Cardiac muscle cell (in vitro differentiated cells and primary cell): Measurements from ENCODE around the gene BNC2. TPM values are rescaled to one million over a fixed set of nuclear protein-coding genes. Genes with fewer than 3 reads are reported as not detected.
"Not testable (repeated sequence)": the region's sequence is repeated elsewhere in the genome, so short reads cannot be mapped to it uniquely, and the experiment has no call there.

Experiments used
- DNase-seq, 2 donors: peaks; one replicate each; pipeline versions ENCODE4 v3.0.0 to v3.0.0-alpha.2; 2010 to 2017; ENCODE audit warnings: low read depth in 1 of 2, low spot score in 1 of 2
- H3K27ac ChIP-seq: fragments of 200-600 bp; sonication (generic); 2 replicates; pipeline ENCODE4 v1.5.1; 2016
- H3K27me3 ChIP-seq: fragments of 200-600 bp; sonication (generic); 2 replicates; pipeline ENCODE4 v1.6.0; 2016; ENCODE audit warnings: control low read depth
- H3K36me3 ChIP-seq: fragments of 200-600 bp; sonication (generic); 2 replicates; pipeline ENCODE4 v1.5.1; 2016; ENCODE audit warnings: control low read depth
- H3K4me1 ChIP-seq: fragments of 200-600 bp; sonication (generic); 2 replicates; pipeline ENCODE4 v1.8.1; 2017; ENCODE audit warnings: low read depth, mild to moderate bottlenecking, mixed run types
- H3K4me3 ChIP-seq: fragments of 200-600 bp; sonication (generic); 2 replicates; pipeline ENCODE4 v1.5.1; 2016; ENCODE audit warnings: mild to moderate bottlenecking
- H3K9me3 ChIP-seq: fragments of 200-600 bp; sonication (generic); 2 replicates; pipeline ENCODE4 v1.5.1; 2017; ENCODE audit warnings: low read depth, mild to moderate bottlenecking, control low read depth
- CTCF ChIP-seq: IDR thresholded peaks from 2 replicates; pipeline ENCODE4 v1.5.1; 2012; ENCODE audit warnings: low read depth, mild to moderate bottlenecking, low read length
- polyA plus RNA-seq: library from polyadenylated mRNA; unstranded; fragments of >200 nt; fragmentation: Nextera tagmentation; extraction: Ambion mirVana; gene quantifications from 2 replicates; pipeline ENCODE4 v1.2.1, GENCODE V29; 2016
- total RNA-seq: library from RNA; depleted of rRNA; stranded (reverse); fragments of >200 nt; gene quantifications from 2 replicates; pipeline ENCODE4 v1.2.3, GENCODE V29; 2016

BNC2 gene
- total and polyA plus RNA-seq, 2 experiments from 2014 or later, result 0.54 to 0.55 TPM

DNA sequence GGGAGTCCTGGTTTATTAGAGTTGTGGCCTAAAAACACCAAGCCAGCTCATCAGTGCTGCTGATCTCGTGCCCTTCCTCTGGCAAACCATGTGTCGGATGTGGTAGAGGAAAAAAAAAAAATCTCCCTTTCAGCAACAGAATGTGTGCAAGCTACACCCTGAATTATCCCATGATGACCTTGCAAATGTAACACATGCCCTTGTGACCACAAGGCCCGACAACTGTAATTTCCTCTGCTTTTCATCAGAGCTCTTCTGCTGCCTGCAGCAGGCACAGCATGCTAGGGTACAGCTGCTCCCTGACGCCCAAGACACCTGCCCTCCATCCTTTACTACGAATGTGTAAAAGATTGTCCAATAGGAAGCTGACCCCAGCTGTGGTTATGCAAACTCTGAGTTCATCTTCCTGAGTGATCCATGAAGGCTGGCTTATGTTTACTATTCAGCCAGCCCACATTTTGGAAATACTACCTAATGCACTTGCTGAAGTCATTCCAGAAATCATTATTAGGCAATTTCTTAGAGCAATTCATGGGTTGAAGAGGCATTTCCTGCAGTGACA, 14.6 kb upstream of the BNC2 start:
- no peak overlapping the region for H3K27ac ChIP-seq
- no peak overlapping the region for H3K4me3 ChIP-seq
- DNase-seq, result peak in 1 of 2 donors; percentile 72
- H3K36me3 ChIP-seq, result no peaks in the 10 kb centered on the region
- no peaks in the 10 kb centered on the region for H3K4me1 ChIP-seq
- TF ChIP-seq CTCF, result no peak
- no peaks in the 10 kb centered on the region for H3K27me3 ChIP-seq
- H3K9me3 ChIP-seq, result no peaks in the 10 kb centered on the region

DNA sequence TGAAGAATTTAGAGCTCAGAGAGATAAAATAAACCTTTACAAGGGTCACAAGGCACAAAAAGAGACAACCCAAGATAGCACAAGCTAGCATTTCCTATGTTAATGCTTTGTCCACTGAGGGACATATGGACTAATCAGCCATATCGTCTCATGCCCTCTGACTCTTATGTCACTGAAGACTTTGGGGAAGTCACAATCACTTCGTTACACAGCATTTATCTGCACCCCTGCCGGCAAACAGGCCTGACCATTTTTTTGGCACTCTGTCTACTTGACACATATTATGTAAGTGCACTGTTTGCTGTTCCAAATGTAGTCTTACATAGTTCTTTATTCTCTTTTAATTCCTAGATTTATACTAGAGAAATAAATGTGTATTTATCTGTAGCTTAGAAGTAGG, 13.9 kb upstream of the BNC2 start:
- DNase-seq, result no peak
- no peak for TF ChIP-seq CTCF
- H3K9me3 ChIP-seq, result no peaks in the 10 kb centered on the region
- no peak overlapping the region for H3K27ac ChIP-seq
- no peaks in the 10 kb centered on the region for H3K36me3 ChIP-seq
- H3K27me3 ChIP-seq, result peaks cover 1% of the 10 kb centered on the region
- no peak overlapping the region for H3K4me3 ChIP-seq
- H3K4me1 ChIP-seq, result no peaks in the 10 kb centered on the region

DNA sequence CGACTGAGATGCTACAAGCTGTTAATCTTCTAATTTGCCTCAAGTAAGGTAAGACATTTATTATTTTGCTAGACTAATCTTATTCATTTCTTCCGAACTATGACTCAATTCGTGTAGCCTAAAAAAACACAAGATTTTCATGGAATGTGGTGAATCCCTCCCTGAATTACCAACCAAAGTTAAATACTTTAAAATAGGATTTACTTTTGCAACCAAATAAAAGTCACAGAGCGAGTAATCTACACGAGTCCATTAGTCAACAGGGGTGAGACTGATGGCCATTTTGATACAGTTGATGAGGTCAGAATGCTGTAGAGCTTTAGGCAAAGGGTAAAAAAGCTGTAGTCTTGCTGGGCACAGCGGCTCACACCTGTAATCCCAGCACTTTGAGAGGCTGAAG, 13.1 kb upstream of the BNC2 start:
- no peak for DNase-seq
- H3K4me1 ChIP-seq, result no peaks in the 10 kb centered on the region
- H3K27ac ChIP-seq, result no peak overlapping the region
- no peaks in the 10 kb centered on the region for H3K36me3 ChIP-seq
- no peaks in the 10 kb centered on the region for H3K9me3 ChIP-seq
- TF ChIP-seq CTCF, result no peak
- H3K27me3 ChIP-seq, result peaks cover 3% of the 10 kb centered on the region
- no peak overlapping the region for H3K4me3 ChIP-seq

- H3K9me3 ChIP-seq, H3K4me3 ChIP-seq, H3K27ac ChIP-seq, H3K36me3 ChIP-seq, H3K4me1 ChIP-seq, DNase-seq, H3K27me3 ChIP-seq: not testable (repeated sequence)
These were observed 12.0 kb upstream of the BNC2 start for GRCh38 chr9:16882440-16882839.

DNA sequence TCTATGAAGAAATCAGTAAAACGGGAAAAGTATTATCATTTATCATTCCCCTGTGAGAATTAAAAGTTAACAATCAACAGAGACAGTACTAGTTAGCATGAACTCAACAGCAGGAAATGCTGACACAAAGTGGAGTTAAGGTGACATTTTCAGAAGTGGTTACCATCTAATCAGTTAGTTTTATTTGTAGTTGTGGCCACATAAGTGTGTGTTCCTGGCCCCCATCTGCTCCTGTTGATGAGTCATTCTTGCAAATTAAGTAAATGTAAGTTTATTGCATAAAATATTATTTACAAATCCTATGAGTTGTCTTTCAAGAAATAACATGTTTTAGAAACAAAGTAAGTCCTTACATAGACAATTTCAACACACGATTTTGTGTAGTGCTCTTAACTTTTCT, 8.9 kb upstream of the BNC2 start:
- DNase-seq, result peak in 1 of 2 donors; percentile 17

GRCh38 chr9:16877256-16877655, 6.8 kb upstream of the BNC2 start:
- no peak for DNase-seq
- no peak for TF ChIP-seq CTCF
- no peak overlapping the region for H3K4me3 ChIP-seq
- no peaks in the 10 kb centered on the region for H3K4me1 ChIP-seq
- H3K36me3 ChIP-seq, result no peaks in the 10 kb centered on the region
- peaks cover 31% of the 10 kb centered on the region for H3K27me3 ChIP-seq
- no peaks in the 10 kb centered on the region for H3K9me3 ChIP-seq
- H3K27ac ChIP-seq, result no peak overlapping the region

More for the DNA sequence above, 8.9 kb upstream of the BNC2 start:
- H3K36me3 ChIP-seq, result no peaks in the 10 kb centered on the region
- no peaks in the 10 kb centered on the region for H3K9me3 ChIP-seq
- peaks cover 12% of the 10 kb centered on the region for H3K27me3 ChIP-seq
- H3K4me3 ChIP-seq, result no peak overlapping the region
- no peaks in the 10 kb centered on the region for H3K4me1 ChIP-seq
- no peak overlapping the region for H3K27ac ChIP-seq
- no peak for TF ChIP-seq CTCF
